GM10847 (cell line): ENCODE data around the gene FBLIM1.

Experiments used
- POLR2A ChIP-seq: IDR thresholded peaks from 2 replicates; pipeline ENCODE4 v1.6.1; 2011; ENCODE audit not compliant: insufficient read length; ENCODE audit errors: extremely low read depth

FBLIM1 gene

DNA sequence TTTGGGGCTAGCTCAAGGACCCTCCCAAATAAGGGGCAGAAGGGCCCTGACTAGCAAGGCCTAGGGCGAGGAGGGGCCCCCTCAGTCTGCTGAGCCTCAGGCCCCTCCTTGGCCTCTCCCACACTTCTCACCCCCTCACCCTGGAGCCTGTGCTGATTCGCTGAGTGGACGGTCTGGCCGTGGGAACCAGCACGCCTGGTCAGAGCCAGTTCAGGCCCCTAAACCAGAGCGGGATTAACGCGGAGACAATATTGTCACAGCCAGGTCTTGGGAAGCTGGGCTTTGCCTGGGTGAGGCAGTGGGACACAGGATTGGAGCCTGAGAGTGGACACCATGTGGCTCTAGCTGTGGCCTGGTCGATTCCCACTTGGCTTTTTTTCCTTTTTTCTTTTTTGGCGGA, 4.8 kb upstream of the FBLIM1 start:
- no peak for TF ChIP-seq POLR2A

DNA sequence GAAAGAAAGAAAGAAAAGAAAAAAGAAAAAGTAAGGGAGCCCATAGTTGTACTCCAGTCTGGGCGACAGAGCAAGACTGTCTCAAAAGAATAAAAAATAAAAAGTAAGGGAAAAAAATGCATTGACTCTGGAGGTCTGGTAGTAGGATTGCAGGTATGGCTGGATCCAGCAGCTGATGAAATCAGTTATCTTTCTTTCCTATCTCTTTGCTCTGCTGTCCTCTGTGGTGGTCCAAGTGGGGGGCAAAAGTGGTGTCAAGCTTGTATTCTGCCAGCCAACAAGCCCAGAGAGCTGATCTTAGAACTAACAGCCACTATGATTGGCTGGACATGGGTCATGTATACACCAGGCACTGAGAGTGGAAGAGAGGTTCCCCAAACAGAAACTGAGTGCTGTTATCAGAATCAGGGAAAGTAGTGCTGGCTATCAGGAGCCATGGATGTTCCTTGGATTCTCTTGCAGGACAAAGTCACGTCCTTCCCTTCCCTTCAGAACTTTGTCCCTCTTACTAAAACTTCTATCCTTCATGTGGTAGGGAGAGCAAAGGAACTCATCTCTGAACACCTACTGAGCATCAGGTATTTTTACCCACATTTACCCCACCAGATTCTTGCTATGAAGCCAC, 3.5 kb upstream of the FBLIM1 start:
- TF ChIP-seq POLR2A, result no peak

DNA sequence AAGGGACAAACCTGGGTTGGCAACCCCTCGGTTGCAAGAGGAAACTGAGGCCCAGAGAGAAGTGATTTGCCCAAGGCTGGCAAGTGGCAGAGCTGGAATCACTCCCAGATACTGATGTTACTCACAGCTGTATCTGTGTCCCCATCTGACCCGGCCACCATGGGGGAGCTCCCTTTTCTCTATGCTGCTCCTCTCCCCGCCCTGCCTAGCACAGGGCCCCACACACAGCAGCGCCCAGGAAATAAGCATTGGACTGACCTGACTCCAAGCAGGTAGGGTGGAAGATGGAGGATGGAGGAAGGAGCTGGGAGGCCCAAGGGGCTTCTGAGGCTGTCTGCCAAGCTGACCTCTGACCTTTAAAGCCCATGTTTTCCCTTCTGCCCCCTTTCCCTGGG, 3.0 kb upstream of the FBLIM1 start:
- TF ChIP-seq POLR2A, result no peak

DNA sequence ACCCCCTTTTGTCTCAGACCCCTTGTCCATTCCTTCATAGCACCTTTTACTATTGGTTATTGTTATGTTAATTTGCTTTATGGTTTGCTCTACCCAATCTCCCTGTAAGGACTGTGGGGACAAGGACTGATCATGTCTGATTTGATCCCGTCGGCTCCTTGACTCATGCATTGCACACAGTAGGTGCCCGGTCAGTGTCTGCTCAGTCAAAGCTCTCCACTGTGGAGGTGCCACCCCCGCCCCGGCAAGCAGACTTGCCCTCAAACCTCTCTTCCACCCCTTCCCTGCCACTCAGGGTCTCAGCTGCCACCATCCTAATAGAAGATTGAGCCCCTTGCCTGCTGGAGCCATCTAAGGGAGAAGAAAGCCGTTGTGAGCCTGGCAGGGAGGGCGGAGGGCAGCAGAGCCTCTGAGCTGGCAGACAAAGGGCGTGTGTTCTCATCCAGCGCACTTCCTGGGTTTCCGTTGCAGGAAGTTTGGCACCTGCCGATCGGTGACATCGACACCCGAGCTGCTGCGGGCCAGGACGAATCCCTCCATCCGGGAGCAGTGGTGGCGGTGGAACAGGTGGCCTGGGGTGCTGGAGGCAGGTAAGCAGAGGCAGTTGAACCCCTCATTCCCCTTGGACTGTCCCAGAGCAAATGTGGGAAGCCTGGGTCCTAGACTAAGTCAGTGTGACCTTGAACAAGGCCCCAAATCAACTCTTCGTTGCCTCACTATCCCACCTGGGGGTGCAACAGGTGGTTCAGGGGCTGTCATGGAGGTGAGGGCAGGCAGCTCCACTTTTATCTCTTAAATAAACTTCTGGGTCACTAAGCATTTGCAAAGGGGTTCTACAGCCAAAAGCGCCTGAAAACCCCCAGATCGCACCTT, 2.2 kb upstream of the FBLIM1 start:
- TF ChIP-seq POLR2A, result no peak

DNA sequence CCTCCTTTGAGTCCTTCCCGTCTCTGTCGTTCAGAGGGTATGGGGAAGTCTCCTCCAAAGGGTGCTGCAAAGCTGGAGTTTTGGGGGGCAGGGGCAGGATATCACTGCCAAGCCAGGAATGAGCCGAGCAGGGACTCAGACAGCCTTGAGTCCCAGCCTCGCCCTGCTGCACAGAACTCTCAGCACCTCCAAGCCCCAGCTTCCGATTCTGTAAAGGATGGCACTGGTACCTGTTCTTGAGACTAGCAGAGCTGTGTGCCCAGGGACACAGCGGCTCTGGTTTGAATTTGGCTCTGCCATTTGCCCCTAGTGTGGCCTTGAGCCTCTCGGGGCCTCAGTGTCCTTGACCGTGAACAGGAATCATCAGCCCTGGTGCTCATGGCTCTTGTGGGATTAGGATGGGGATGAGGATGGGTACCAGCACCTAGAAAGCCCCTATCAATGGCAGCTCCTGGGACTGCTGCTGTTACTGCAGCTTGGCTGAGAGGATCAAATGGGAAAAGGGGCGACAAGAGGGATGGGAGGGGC, 1.5 kb upstream of the FBLIM1 start:
- TF ChIP-seq POLR2A, result no peak

DNA sequence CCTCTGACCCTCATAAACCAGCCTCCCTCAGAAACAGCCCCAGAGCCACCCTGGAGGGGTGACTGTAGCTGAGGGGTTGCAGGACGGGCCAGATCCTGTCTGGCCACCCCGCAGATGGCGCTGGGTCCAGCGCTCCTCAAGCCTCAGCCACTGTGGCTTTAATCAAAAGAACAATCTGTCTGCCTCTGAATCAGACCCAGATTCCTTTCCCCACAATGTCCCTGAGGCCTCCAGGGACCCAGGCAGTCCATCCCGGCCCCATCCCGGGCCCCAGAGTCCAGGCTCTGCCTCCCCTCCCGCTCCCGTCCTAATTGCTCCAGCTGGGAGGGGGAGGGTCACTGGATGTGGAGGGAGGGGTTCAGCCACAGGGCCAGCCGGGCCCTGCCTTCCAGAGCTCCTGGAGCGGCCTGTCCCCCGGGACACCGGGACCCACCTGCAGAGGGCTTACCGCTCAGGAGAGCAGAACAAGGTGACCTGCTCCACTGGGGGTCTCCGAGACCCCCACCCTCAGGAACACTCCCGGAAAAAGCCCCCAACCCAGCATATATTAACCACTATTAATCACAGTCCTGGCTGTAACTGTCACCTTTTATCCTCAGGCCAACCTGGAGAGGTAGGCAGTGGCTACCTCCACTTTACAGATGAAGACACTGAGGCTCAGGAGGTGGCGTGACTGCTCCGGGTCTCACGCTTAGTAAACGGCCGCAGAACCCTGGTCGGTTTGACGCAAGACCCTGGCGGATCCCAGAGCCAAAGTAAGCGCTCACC, 836 bp upstream of the FBLIM1 start:
- TF ChIP-seq POLR2A, result no peak

DNA sequence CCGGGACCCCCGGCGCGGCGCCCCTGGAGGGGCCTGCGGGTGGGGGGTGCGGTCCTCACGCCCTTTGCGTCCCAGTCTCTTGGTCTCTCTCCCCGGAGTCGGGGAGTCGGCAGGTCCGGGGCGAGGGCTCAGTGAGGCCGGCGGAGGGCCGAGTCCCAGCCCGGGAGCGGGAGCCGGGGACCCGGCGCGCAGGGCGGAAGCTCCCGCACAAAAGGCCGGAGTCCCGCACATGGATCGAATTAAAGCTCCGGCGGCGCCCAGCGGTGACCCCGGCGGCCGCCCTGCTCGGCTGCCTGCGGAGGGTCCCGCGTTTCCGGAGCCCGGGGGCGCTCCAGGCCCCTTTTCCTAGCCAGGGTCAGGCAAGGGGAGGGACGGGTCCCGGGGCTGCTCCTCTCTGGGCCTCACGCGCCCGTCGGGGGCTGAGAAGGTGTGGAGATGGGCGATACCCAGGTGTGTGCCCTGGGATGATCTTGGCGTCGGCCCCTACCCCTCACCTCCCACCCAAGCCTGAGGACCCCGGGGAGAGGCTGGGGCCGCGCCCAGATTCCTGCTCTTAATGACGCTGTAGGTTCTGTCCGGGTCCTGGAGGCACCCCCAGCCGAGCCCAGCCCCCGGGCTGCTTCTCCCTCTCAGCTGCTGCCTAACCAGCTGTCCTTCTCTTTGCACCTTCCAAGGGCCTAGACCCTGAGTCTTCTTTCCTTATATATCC, 512 bp downstream of the FBLIM1 start:
- TF ChIP-seq POLR2A, result no peak

DNA sequence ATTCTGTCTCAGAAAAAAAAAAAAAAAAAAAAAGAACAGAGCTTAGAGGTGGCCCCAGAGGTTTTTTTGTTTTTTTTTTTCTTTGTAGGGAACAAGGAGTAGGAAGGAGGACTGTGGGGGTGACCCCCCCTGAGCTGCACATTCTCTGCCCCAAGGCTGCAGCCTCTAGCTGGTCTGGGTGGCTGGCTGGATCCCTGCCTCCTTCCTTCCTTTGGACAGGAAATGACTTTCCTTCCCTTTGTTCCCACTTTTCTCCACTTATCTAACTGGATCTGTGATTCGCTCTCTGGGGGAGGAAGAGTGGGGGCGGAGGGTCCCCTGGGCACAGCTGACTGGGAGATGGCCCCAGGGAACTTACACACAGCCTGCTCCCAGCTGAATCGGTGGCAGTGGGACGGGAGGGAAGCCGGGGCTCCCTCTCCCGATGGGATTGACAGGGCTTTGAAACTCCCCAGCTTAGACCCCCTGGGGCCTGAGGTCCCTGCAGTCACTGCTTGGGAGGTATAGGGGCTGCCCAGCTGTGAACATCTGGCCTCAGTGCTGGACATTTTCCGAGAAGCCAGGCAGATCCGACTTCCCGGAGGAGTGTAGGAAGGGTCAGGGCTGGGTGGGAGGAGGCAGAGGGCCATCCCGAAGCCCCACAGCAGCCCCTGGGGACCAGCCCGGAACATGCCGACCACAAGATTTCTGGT, 2.1 kb downstream of the FBLIM1 start:
- no peak for TF ChIP-seq POLR2A

DNA sequence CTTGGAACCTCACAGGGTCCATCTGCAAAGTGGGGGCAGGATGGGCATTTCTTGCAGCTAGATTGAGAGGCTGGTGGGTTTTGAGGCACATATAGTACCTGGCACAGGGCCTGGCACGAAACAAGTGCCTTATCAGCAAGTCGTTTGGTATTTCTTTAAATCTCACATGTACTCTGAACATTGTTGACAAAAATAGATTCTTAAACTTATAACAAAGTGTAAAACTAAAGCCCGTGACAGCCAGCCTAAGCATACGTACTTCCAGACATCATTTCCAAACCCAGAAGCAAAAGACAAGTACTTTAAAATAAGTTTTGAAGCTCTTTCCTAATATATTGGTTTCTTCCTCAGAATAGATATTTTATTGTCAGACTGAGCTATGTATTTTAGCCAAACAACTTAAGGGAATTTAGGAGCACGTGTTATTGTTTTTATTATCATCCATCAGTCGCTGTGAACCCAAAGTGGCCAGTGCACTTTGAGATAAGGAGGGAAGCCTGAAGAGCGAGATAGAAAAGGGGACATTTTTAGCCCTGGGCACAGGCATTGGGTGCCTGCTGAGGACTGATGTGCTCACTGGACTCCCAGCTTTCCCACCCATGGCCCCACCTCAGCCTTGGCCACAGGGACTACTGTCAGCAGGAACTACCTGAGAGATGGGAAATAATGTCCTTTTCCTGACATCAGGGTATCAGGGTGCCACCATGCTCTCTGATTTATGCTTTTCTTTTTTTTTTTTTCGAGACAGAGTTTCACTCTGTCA, 3.0 kb downstream of the FBLIM1 start:
- no peak for TF ChIP-seq POLR2A

DNA sequence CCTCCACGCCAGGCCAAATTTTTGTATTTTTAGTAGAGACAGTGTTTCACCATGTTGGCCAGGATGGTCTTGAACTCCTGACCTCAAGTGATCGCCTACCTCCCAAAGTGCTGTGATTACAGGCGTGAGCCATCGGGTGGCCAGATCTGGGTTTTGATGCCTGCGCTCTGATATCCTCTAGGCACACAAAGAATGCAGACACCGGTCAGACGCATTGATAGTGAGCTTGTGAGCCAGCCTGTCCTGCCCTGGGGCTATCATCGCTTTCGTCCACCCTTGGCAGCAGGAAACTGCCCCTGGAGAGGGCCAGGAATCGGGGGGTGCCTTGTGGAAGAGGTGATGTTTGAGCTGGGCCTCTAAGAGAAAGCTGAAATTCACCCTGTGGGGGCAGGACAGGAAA, 4.0 kb downstream of the FBLIM1 start:
- no peak for TF ChIP-seq POLR2A

DNA sequence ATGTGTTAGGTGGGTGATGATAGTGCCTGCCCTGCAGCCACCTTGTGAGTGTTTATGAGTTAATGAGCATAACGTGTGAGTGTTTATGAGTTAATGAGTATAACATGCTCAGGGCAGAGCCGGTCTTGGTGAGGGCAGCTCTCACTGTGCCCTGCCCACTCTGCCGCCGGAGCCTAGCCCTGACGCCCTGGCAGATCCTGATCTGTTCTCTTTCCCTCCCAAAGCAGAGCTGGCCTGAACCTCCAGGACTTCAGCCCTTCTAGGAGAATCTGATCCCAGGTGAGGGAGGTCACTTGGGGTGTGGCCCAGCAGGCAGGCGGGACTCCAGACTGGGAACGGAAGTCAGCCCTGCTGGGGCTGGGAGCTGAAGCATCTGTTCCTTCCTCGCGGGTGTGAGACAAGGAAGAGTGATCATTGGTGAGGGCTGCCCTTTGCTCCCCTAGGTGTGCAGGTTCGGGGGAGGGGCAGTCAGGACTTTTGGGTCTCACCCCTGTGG, 5.7 kb downstream of the FBLIM1 start:
- no peak for TF ChIP-seq POLR2A

DNA sequence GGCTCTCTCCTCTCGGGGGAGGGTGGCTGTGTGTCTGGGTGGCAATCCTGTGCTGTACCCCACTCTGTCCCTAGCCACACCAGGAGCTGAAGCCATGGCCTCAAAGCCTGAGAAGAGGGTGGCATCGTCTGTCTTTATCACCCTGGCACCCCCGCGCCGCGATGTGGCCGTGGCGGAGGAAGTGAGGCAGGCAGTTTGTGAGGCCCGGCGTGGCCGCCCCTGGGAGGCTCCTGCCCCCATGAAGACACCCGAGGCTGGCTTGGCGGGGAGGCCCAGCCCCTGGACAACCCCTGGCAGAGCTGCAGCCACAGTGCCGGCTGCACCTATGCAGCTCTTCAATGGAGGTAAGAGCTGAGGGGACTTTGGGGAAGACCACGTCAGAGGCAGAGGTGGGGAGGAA, 6.3 kb downstream of the FBLIM1 start:
- no peak for TF ChIP-seq POLR2A

DNA sequence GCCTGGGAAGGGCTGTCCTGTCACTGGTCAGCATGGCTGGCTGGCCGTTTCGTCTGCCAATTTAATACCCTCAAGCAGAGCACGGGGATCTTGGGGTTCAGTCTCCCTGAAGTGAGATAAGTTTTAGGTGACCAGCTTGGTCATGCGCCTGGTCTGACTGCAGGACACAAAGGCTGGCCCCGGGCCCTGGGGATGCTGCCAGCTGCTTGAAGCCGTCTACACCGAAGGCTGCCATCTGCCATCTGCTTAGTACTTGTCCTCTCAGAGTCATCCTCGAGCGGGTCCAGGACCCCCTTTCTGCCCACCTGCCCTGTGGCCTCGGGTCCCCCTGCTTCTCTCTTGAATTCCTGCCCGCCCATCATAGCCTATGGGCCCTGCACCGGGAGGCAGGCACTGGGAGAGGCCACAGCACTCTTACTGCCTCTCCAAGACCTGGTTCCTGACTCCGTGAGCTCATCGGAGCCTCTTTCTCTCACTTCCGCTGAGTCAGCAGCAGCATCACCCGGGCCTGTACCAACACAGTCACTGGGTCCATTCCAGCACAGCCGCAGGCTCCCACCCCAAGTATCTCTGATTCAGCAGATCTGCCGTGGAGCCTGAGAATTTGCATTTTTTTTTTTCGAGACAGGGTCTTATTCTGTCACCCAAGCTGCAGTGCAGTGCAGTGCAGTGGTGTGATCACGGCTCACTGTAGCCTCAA, 7.0 kb downstream of the FBLIM1 start:
- TF ChIP-seq POLR2A, result no peak
